T follicular helper cell (primary cell): ENCODE results near the gene PFKFB3.
"Not testable (repeated sequence)": the region's sequence is repeated elsewhere in the genome, so short reads cannot be mapped to it uniquely, and the experiment has no call there.

Experiments used
- DNase-seq: peaks from one replicate; pipeline ENCODE4 v3.0.0-alpha.2; 2020; ENCODE audit warnings: low read depth

PFKFB3 gene

DNA sequence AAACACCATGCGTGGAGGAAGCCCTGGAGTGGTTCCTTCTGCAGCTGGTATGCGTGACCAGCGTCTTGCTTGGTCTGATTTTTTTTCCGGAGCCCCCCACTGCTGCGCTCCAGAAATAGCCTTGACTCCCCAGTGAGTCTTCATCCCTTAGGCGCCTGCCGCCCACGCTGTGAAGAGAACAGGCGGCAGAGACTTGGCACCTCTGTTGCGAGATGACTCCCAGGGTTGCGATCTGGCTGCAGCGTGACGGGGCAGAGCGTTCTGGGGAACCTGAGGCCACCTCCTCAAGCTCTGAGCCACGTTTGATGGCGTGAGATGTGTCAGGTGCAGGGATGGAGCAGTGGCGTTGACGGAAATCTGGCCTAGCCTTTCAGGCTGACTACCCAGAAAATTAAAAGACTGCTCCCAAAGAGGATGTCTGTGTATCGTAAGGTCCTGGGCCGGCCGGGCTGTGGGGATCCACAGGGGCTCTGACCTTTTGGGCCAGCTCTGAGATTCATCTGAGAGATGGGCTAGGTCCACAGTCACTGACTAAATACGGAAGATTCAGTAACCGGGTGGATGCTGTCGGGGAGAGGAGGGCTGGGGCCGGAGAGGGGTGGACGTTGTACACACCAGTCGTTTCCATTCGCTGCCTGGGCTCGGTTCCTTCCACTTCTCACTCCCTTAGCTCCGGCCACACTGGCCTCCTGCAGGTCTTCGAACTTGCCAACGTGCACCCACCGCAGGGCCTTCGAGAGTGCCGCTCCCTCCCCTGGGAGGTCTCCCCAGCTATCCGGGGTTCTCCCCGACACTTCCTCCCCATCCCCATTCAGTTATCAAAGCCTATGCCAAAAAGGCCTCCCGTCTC lies 33.8 kb downstream of the PFKFB3 start:
- DNase-seq: no peak

DNA sequence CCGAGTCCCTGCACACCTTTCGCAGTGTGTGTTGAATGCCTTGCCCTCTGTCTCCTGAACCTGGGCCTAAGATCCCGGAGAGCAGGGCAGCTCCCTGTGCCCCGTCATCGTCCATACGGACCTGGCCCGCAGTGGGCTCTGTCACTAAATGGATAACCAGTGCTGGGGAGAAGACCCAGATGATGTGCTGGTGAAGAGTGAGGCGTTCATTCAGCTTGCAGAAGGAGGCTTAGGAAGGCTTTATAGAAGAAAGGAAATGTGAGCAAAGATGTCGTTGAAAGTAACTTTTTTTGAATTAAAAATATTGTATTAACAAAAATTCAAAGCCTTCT lies 34.4 kb downstream of the PFKFB3 start:
- no peak for DNase-seq

DNA sequence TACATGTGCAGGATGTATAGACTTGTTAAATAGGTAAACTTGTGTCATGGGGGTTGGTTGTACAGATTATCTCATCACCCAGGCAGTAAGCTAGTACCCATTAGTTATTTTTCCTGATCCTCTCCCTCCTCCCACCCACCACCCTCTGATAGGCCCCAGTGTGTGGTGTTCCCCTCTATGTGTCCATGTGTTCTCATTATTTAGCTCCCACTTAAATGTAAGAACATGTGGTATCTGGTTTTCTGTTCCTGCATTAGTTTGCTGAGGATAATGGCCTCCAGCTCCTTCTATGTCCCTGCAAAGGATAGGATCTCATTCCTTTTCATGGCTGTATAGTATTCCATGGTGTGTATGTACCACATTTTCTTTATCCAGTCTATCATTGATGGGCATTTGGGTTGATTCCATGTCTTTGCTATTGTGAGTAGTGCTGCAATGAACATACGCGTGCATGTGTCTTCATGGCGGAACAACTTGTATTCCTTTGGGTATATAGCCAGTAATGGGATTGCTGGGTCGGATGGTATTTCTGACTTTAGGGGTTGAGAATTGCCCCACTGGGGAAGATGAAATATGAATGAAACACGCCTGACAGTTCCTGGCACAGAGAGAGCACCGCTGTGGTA lies 36.0 kb downstream of the PFKFB3 start:
- not testable (repeated sequence) for DNase-seq

DNA sequence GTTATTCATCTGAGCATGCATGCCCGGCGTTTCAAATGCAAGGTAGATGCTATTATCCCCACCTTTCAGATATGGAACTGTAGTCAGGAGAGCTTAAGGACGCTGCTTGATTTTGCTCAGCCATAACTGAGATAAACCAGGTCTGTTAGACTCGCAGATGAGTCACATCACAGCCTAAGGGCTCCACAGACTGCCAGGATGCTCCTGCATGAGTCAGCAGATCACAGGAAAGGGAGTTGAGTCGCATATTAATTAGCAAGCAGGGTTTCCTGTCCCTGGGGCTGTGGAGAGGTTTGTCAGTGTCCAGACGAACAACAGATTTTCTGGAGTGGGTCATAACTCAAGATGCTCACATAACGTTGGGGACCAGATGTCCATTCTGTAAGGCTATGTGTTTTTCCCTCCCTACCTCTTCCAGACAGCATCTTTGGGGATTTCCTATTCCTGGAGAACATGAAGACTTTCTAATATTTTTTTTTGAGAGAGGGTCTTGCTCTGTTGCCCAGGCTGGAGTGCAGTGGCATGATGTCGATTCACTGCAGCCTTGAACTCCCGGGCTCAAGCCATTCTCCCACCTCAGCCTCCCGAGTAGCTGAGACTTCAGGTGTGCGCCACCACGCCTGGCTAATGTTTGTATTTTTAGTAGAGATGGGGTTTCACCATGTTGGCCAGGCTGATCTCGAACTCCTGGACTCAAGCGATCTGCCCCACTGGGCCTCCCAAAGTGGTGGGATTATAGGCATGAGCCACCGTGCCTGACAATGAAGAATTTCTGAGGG lies 36.7 kb downstream of the PFKFB3 start:
- DNase-seq: peak; percentile 14

DNA sequence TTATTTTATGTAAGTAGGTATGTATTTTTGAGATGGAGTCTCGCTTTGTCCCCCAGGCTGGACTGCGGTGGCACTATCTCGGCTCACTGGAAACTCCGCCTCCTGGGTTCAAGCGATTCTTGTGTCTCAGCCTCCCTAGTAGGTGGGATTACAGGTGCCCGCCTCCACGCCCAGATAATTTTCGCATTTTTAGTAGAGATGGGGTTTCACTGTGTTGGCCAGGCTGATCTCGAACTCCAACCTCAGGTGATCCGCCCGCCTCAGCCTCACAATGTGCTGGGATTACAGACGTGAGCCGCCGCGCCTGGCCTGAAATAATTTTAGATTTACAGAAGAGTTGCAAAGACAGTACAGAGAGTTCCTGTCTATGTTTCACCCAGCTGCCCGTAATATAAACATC lies 37.5 kb downstream of the PFKFB3 start:
- DNase-seq: no peak

DNA sequence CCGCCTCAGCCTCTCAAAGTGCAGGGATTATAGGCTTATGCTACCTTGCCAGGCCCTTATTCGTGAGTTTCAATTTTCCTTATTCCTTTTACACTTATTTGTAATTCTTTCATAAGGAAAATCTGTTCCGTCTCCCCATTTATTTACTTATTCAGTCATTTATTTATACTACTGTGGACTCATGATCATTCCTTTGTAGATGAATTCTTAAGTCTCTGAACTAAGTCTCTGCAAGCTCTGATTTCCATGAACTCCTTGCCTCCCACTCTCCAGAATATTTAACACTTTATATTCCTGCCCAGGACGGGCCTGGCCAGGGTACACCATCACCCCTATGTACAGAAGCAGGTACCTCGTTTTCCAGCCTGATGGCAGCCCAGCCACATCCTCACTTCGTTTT lies 39.4 kb downstream of the PFKFB3 start:
- DNase-seq: no peak

DNA sequence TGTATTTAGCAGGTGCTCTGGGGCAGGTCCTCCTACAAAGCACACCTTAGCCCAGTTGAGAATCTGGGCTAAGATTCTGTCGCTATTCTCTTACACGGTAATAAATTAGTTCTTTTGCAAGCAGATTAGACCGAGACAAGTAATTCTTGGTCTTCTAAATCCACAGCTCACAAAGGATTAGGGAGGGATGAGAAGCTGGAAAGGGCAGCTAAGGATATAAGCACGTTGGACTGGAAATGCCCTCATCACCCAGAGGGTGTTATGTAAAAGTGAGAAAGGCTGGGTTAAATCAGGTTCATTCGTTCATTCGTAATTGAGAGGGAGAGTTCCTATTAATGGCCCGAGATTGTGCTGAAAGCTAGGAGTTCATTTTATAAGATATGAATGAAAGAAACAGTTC lies 41.8 kb downstream of the PFKFB3 start:
- DNase-seq: no peak

DNA sequence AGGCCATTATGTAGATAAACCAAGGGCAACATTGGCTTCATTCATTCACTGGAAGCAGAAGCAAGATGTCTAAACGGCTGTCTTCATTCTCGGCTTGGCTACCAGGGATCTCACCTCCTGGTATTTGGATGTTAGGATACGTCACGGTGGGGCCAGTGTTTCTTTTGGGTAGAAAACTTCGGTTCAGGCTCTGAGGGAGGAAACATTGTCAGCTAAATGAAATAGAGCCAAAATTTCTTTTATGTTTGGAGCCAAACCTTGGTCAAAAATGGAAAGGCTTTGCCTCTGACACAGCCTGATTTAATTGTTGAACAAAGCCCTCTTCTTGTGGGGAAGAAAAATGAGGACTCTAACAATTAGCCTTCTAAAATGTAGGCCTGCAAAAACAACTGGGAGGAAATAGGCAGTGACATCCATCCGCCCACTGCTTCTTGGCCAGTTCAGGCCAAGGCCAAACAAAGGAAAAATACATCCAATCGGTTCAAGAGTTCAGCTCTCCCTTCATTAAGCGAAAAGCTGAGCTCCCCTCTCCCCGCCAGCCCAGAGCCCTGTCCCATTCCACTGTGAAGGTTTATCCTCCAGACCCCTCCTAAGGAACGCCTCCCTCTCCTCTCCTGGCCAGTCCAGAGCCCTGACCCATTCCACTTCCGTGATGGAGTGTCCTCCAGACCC lies 44.4 kb downstream of the PFKFB3 start:
- DNase-seq: no peak

DNA sequence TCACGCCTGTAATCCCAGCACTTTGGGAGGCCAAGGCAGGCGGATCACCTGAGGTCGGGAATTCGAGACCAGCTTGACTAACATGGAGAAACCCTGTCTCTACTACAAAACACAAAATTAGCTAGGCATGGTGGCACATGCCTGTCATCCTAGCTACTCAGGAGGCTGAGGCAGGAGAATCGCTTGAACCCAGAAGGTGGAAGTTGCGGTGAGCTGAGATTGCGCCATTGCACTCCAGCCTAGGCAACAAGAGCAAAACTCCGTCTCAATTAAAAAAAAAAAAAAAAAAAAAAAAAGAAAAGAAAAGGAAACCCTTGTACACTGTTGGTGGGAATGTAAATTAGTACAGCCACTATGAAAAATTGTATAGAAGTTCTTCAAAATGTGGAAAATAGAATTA lies 46.2 kb downstream of the PFKFB3 start:
- DNase-seq: not testable (repeated sequence)

DNA sequence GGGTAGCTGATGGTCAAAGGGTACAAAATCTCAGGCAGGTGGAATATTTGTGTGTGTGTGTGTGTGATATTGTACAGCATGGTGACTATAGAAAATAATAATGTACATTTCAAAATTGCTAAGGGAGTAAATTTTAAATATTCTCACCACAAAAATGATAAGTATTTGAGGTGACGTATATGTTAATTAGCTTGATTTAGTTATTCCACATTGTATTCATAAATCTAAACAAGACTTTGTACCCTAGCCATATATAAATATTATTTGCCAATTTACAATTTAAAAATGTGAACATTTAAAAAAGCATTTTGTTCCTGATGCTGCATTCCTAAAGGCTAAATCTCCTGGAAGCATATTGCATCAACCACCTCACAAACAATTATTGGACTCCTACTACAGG lies 47.0 kb downstream of the PFKFB3 start:
- no peak for DNase-seq

DNA sequence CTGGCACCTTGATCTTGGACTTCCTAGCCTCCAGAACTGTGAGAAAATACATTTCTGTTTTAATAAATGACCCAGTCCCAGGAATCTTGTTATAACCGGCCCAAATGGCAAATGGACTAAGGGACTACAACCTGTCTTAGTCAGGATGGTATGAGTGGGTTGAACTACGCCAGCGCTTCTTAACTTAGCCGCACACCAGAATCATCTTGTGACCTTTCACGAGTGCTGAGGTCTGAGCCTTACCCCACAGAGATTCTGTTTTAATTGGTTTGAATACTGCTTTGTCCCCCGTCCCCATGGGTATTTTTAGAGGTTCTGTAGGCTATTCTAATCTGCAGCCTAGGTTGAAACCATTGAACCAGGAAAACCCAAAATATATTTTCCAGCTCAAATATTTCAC lies 48.0 kb downstream of the PFKFB3 start:
- DNase-seq: no peak

DNA sequence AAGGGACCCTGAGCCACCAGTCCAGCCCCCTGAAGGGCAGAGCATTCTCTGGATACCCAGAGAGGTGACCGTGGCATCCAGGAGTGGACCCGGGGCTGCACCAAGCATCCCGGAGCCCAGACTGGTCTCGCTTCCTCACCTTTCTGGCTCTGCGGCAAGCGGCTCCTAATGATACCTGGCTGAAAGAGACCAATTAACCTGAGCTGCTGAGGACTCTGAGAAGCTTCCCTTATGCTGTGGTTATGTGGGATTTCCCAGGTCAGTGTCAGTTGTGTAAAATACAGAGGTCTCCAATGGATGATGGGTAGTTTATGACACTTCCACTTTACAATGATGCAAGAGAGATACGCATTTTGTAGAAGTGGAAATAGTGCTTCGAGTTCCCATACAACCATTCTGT lies 51.5 kb downstream of the PFKFB3 start:
- DNase-seq: no peak

DNA sequence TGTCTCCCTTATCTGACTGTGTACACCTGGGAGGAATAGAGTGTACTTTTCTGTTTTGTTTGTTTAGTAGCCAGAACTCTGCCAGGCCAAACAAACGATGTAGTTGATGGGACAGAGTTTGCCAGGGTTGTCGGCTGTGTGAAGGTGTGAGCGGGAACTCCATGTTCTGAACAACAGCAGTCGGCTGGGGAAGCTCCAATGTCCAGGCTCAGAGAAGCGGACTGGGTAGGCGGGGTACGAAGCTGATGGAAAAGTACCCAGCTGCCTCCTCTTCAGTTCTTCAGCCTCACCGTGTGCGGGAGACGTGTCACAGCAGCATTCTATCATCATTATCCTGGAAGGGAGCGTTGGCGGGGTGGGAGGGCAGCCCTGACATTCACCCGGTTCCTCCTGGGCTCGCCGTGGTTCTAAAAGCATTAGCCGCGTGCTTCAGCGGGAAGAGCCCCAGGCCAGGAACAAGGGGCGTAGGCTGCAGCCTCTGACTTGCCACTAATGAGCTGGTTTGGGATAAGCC lies 52.9 kb downstream of the PFKFB3 start:
- no peak for DNase-seq

DNA sequence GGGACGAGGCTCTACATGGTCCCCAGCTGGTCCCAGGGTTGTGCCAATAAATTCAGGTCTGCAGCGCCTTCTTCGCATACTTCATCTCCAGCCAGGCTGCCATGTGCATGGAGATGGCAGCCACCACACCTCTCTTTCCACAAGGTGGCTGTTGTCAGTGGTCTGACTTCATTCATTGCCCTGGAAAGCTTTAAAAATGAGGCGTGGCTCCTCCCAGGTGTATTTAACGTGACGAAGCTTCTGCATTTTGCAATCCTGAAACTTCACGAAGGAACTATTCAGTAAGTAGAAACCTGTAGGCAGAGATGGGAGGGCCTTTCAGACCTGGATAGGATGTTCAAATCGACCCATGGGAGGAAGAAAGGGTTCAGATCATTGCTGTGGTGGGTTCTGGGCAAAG lies 53.7 kb downstream of the PFKFB3 start:
- no peak for DNase-seq

DNA sequence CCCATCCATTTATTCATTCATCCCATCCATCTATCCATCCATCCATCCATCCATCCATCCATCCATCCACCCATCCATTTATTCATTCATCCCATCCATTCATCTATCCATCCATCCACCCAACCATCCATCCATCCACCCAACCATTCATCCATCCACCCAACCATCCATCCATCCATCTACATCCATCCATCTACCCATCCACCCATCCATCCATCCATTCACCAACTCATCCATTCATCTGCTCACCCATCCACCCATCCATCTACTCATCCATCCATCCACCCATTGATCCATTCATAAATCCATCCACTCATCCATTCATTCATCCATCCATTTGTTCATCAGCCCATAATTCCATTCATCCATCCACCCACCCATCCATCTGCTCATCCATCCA lies 56.4 kb downstream of the PFKFB3 start:
- no peak for DNase-seq

DNA sequence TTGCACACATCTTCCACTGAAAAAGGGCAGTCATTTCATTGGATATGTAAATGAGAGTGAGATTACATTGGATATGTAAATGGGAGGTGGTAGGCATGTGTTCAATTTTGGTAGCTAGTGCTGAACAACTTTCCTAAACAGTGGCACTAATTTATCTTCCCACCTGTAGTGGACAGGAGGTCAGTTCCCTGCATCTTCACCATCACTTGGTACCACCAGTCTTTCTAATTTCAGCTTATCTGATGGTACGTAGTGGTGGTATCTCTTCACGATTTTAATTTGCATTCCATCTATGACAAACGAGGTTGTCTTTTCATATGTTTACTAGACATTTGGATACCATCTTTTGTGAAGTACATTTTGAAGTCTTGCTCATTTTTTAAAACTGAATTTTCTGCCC lies 58.1 kb downstream of the PFKFB3 start:
- no peak for DNase-seq

DNA sequence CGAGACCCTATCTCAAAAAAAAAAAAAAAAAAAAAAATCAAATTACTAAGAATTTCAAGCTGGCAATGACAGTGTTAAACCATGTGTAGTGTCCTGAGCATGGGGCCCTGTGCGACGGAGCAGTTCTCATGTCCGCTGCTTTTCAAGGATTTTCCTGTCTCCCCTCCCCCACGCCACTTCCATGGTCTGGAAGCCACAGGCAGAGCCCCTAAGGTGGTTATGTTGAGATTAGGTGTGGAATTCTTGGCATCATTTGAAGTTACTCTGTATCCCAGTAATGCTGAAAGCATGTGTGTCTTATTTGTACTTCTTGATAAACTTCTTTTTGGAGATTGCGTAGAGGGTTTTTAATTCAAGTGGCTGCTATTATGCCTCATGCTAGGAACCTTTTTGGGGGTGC lies 65.2 kb downstream of the PFKFB3 start:
- DNase-seq: no peak

DNA sequence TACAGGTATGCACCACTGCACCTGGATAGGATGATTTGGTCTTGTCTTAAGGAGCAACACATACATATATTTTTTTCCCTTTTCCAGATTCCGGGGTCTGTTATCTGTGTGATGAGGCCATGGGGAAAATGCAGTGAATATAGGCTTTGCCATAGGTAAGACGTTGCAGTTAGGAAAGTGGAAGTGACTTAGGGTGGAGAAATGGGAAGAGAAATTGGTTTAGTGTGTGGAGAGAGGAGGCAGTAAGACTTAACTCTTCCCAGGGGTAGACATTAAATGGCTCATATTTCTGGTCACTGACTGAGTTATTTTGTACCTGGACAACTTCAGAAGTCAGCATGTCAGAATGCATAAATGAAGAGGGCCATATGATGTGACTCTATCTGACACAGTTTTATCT lies 66.7 kb downstream of the PFKFB3 start:
- DNase-seq: no peak

DNA sequence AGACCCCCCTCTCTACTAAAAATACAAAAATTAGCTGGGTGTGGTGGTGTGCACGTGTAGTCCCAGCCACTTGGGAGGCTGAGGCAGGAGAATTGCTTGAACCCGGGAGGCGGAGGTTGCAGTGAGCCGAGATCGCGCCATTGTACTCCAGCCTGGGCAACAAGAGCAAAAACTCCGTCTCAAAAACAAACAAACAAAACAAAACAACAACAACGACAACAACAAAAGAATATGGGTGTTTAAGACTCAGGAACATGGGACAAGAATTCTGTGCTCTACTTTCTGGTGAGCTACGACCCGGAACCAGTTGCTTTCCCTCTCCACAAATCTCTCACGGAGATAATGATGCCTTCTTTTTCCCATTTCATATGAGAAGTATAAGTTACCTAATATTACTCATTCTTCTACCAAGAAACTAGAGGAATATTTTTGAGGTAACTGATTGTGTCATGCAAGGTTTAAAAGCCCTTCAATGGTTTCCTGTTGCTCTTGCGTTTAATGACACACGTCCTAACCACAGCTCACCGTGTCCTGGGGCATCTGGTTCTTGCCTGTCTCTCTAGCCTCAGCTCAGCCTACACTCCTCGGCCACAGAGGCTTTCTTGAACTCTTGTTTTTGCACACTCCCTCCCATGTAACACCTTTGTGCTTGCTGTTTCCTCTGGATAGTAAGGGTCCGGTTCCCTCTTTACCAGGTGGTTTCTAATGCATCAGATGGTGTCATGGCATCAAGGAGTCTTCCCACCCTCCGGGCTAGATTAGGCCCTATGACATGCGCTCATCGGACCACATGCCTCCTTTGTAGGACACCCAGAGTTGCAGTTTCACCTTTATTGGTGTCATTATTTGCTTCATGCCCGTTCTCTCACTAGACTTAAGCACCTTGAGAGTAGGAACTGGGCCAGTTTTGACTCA lies 67.5 kb downstream of the PFKFB3 start:
- DNase-seq: peak; percentile 41

DNA sequence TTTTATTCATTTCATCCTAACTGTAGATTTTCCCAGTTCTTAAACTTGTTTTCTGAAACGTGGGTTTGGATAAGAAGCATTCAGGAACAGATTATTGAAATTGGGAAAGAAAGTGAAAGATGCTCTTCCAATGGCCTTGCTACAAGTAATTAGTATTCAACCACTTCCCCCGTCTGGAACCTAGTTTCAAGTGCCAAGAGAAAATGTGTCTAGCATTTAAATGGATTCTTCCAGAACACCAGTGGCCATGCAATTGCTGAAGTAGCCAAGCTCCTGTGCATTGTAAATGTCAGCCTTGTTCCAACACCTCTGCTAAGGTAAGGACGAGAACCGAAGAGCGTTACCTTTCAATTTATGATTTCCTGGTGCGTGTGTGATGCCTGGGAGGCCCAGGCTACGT lies 68.2 kb downstream of the PFKFB3 start:
- DNase-seq: no peak

DNA sequence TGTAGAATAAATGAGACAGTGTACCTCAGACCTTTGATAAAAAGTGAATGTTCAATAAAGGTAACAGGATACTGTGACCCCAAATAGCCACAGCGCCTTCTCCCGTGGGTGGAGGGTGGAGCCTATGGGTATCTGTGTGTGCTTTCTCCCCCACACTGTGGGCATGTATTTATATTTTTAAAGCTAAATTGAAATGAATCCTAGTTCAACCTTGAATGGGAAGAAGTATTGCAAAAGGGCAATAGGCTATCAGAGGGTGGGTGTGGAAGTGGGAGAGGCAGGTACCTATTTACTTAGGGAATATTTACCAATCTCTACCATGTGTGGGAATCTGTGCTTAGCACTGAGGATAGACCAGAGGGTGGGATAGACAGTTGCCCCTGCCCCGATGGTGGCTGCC lies 68.9 kb downstream of the PFKFB3 start:
- DNase-seq: no peak
